ENCODE results near the gene GLOD5.

DNA sequence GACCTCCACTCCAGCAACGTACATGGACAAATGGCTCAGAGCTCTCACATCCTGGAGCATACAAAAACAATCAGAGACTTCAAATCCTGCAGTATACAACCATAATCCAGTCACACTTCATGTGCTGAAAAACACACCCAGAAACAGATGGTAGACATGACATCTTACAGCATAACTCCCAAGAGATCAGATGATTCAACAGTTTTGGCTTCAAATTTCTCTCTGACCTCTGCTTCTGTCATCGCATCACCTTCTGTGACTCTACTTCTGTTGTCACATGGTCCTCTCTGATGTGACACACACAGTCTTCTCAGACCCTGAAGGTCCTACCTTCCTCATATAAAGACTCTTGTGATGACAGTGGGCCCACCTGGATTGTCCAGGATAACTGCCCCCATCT lies 46.5 kb upstream of the GLOD5 start:
- TF ChIP-seq SUZ12 (IDR thresholded peaks at IDR 0.05; ENCODE audit: low read length): no peak
- no peak for TF ChIP-seq SIRT6 (IDR thresholded peaks at IDR 0.05; ENCODE audit: low read length)
- TF ChIP-seq EZH2 (IDR thresholded peaks at IDR 0.05; ENCODE audit: low read depth, low read length, severe bottlenecking): no peak
- no peak for TF ChIP-seq JUND (IDR thresholded peaks at IDR 0.05; ENCODE audit: low read length)

All from H1 (cell line).